Right lobe of liver (tissue), 6 donors: ENCODE results near the gene MT1M. TPM values are rescaled to one million over a fixed set of nuclear protein-coding genes. Genes with fewer than 3 reads are reported as not detected.

Experiments
- ATAC-seq, 4 donors: fragments of 200-7000 bp; cut with Tn5 transposase; one replicate each; pipeline ENCODE4 v1.9.1; 2020; ENCODE audit warnings: mild to moderate bottlenecking in 4 of 4, moderate library complexity in 4 of 4
- DNase-seq, 3 donors: peaks; one replicate each; pipeline ENCODE4 v3.0.0-alpha.2; 2020
- H3K27ac ChIP-seq, 3 donors: fragments of 200-600 bp; one replicate each; pipeline ENCODE4 v1.8.0; 2022
- H3K27me3 ChIP-seq, 2 donors: fragments of 200-600 bp; one replicate each; pipeline ENCODE4 v1.8.0; 2022
- H3K36me3 ChIP-seq, 4 donors: fragments of 200-600 bp; sonication (generic) in 1 of 4; one replicate each; pipeline versions ENCODE4 v1.5.1 to v1.8.0; 2017 to 2022; ENCODE audit warnings: control low read depth in 1 of 4
- H3K4me1 ChIP-seq, 4 donors: fragments of 200-600 bp; sonication (generic) in 1 of 4; one replicate each; pipeline versions ENCODE4 v1.5.1 to v1.8.0; 2017 to 2022; ENCODE audit warnings: control low read depth in 1 of 4
- H3K4me3 ChIP-seq, 3 donors: fragments of 200-600 bp; one replicate each; pipeline ENCODE4 v1.8.0; 2022
- H3K9me3 ChIP-seq, 4 donors: fragments of 200-600 bp; sonication (generic) in 1 of 4; one replicate each; pipeline versions ENCODE4 v1.5.1 to v1.8.0; 2017 to 2022; ENCODE audit warnings: control low read depth in 1 of 4
- POLR2A ChIP-seq: fragments of 450-650 bp; IDR thresholded peaks from one replicate; pipeline ENCODE4 v1.6.1; 2017; ENCODE audit warnings: antibody characterized with exemption, mild to moderate bottlenecking
- WGBS: methylation state at CpG from one replicate; pipeline ENCODE4 v1.1.6; 2018; ENCODE audit warnings: low coverage, low lambda C conversion rate; ENCODE audit not compliant: insufficient coverage; ENCODE audit errors: missing lambda C conversion rate; 5-methylcytosine and 5-hydroxymethylcytosine counted together
- intact Hi-C, 2 donors: fragments of 100-400 bp; cut with DNase I; formaldehyde crosslinking; loops; one replicate each; pipeline versions ENCODE4 v1.11.2 to v1.14.1; 2022
- total RNA-seq, 6 experiments: library from RNA; depleted of rRNA in 2 of 6; stranded (reverse); fragments of >200 nt in 2 of 6; fragmentation: NEBNext Ultra II Directional in 3 of 6; extraction: Animal tissue kit (Norgen Biotek cat#: 25700) in 3 of 6; gene quantifications; one replicate each; pipeline versions ENCODE4 v1.1.0 to v1.2.4, GENCODE V29; 2016 to 2023
- TF ChIP-seq, protein P1 (sequence below), 4 donors: fragments of 200-600 bp in 3 of 4; fragments of 450-650 bp in 1 of 4; IDR thresholded peaks; one replicate each; pipeline versions ENCODE4 v1.5.1 to v1.8.0; 2016 to 2022; ENCODE audit warnings: antibody characterized with exemption in 4 of 4, mild to moderate bottlenecking in 2 of 4
- donor health status: DM: no; HTN: yes; CAD: no.
- donor health status: DM: no; HTN: no; CAD: no.
- donor health status: DM: no; HTN: no; CAD: no.
- donor health status: DM: no; HTN: yes; CAD: no.
- donor health status: DM: no; HTN: yes; CAD: no.

MT1M gene
- total RNA-seq, 6 experiments from 2014 or later, result 8.6 to 569 (median 84.5) TPM

DNA sequence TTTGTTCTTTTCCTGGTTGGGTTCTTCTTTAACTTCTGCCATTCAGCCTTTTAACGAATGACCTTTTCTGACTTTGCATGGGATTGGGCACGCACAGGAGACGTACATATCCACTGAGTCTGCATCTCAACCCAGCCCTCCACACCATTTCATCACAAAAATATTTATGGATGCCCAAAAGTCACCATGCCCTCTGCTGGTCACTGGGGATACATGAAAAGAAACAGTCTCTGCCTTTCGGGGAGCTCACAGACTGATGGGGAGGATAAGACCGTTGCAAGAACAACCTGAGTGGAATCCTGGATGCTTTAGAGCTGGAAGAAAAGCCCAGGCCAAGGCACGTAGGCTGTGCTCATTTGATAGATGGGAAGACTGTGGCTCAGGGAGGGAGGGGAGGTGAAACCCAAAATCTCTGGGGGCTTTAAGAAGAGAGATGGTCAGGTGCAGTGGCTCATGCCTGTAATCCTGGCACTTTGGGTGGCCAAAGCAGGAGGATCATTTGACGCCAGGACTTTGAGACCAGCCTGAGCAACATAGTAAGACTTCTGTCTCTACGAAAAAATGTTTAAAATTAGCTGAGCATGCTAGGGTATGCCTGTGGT, 32.0 kb upstream of the MT1M start:
- no peak for TF ChIP-seq POLR2A
- TF ChIP-seq, protein P1, sequence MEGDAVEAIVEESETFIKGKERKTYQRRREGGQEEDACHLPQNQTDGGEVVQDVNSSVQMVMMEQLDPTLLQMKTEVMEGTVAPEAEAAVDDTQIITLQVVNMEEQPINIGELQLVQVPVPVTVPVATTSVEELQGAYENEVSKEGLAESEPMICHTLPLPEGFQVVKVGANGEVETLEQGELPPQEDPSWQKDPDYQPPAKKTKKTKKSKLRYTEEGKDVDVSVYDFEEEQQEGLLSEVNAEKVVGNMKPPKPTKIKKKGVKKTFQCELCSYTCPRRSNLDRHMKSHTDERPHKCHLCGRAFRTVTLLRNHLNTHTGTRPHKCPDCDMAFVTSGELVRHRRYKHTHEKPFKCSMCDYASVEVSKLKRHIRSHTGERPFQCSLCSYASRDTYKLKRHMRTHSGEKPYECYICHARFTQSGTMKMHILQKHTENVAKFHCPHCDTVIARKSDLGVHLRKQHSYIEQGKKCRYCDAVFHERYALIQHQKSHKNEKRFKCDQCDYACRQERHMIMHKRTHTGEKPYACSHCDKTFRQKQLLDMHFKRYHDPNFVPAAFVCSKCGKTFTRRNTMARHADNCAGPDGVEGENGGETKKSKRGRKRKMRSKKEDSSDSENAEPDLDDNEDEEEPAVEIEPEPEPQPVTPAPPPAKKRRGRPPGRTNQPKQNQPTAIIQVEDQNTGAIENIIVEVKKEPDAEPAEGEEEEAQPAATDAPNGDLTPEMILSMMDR (IDR thresholded peaks at IDR 0.05), result peak; percentile 61 to 70 (median 68)
- H3K27me3 ChIP-seq, result no peaks in the 10 kb centered on the region
- ATAC-seq (peak; percentile 65 to 76 (median 72)), DNase-seq (no peak)
- intact Hi-C loops, result loop anchor here in 1 of 2 donors (10.0 kb wide), 1 partner anchor 94 kb away; no protein-coding TSS in a partner anchor
- no peak overlapping the region for H3K4me3 ChIP-seq
- H3K27ac ChIP-seq, result no peak overlapping the region
- 7% methylated on average over 7 of the region's 8 CpGs for WGBS
- no peaks in the 10 kb centered on the region for H3K9me3 ChIP-seq
- no peaks in the 10 kb centered on the region for H3K36me3 ChIP-seq
- H3K4me1 ChIP-seq, result peaks cover 0 to 3% (median under 1%) of the 10 kb centered on the region in 4 donors

GRCh38 chr16:56601325-56601724, 31.1 kb upstream of the MT1M start:
- no peaks in the 10 kb centered on the region for H3K36me3 ChIP-seq
- no peak overlapping the region for H3K4me3 ChIP-seq
- no peak overlapping the region for H3K27ac ChIP-seq
- DNase-seq (no peak), ATAC-seq (no peak)
- 50% methylated on average over 2 of the region's 9 CpGs for WGBS
- no peaks in the 10 kb centered on the region for H3K27me3 ChIP-seq
- peaks cover 0 to 9% (median 4%) of the 10 kb centered on the region in 4 donors for H3K4me1 ChIP-seq
- no peak for TF ChIP-seq POLR2A
- TF ChIP-seq, protein P1 (IDR thresholded peaks at IDR 0.05), result no peak
- intact Hi-C loops, result loop anchor here in 1 of 2 donors (10.0 kb wide), 1 partner anchor 93 kb away; no protein-coding TSS in a partner anchor
- H3K9me3 ChIP-seq, result no peaks in the 10 kb centered on the region

GRCh38 chr16:56603589-56603988, 28.9 kb upstream of the MT1M start:
- TF ChIP-seq, protein P1 (IDR thresholded peaks at IDR 0.05), result peak; percentile 47 to 55 (median 52)
- no peak for TF ChIP-seq POLR2A
- Histone ChIP-seq H3K4me1 (peaks cover 0 to 24% (median 8%) of the 10 kb centered on the region in 4 donors), H3K27me3 (no peaks in the 10 kb centered on the region), H3K4me3 (no peak overlapping the region), H3K27ac (no peak overlapping the region), H3K36me3 (no peaks in the 10 kb centered on the region), H3K9me3 (no peaks in the 10 kb centered on the region)
- ATAC-seq, result peak in 2 of 4 donors; percentile 6 to 15
- intact Hi-C loops, result loop anchor here in 1 of 2 donors (10.0 kb wide), 1 partner anchor 91 kb away; no protein-coding TSS in a partner anchor
- 17% methylated on average over 4 of the region's 4 CpGs for WGBS
- peak in 2 of 3 donors; percentile 48 to 67 for DNase-seq

DNA sequence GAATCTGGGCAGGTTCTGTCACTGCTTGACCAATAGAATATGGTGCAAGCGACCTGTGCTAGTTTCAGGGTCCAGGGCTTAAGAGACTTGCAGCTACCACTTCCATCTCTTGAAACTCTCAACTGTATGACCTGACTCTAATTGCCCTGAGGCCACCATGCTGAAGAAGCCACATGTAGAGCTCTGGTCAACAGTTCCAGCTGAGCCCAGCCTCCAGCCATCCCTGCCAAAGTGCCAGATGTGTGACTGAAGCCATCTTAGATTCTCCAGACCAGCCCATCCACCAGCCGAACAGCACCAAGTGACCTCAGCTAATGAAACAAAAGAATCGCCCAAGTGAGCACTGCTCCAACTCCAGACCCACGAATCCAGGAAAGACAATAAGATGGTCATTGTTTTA, 27.5 kb upstream of the MT1M start:
- 83% methylated on average over 2 of the region's 4 CpGs for WGBS
- H3K4me3 ChIP-seq, result no peak overlapping the region
- H3K9me3 ChIP-seq, result no peaks in the 10 kb centered on the region
- peaks cover 0 to 24% (median 8%) of the 10 kb centered on the region in 4 donors for H3K4me1 ChIP-seq
- DNase-seq (no peak), ATAC-seq (no peak)
- TF ChIP-seq, protein P1 (IDR thresholded peaks at IDR 0.05), result no peak
- no peaks in the 10 kb centered on the region for H3K36me3 ChIP-seq
- H3K27ac ChIP-seq, result no peak overlapping the region
- intact Hi-C loops, result loop anchor here in 1 of 2 donors (10.0 kb wide), 1 partner anchor 90 kb away; no protein-coding TSS in a partner anchor
- H3K27me3 ChIP-seq, result no peaks in the 10 kb centered on the region
